Activated CD8-positive, alpha-beta memory T cell treated with anti-CD3 and anti-CD28 coated beads, Interleukin-2, amount 10 ng/mL, durations not matched to agents 7 days and 5 days (primary cell): Measurements from ENCODE around the gene PILRB. TPM values are rescaled to one million over a fixed set of nuclear protein-coding genes. Genes with fewer than 3 reads are reported as not detected.
"Not testable (repeated sequence)": the region's sequence is repeated elsewhere in the genome, so short reads cannot be mapped to it uniquely, and the experiment has no call there.

Experiments
- ATAC-seq: fragments of 150-1000 bp; cut with Tn5 transposase; one replicate; pipeline ENCODE4 v1.10.0; 2021; ENCODE audit warnings: moderate library complexity
- CTCF ChIA-PET: fragments of 350-600 bp; sonication (Branson Sonifier 250); formaldehyde crosslinking; loops from one replicate; lab custom pipeline; 2021; ENCODE audit warnings: antibody characterized with exemption; lab: Charles Lee
- DNase-seq: peaks from one replicate; pipeline ENCODE4 v3.0.0-alpha.2; 2020
- H3K27ac Mint-ChIP-seq: one replicate; pipeline ENCODE4 v1.8.0; 2021; ENCODE audit warnings: mild to moderate bottlenecking, mixed read lengths
- H3K27me3 Mint-ChIP-seq: one replicate; pipeline ENCODE4 v1.8.0; 2021; ENCODE audit warnings: mixed read lengths
- H3K36me3 Mint-ChIP-seq: one replicate; pipeline ENCODE4 v1.8.0; 2021; ENCODE audit warnings: mild to moderate bottlenecking, mixed read lengths
- H3K4me1 Mint-ChIP-seq: one replicate; pipeline ENCODE4 v1.8.0; 2021; ENCODE audit warnings: mixed read lengths
- H3K4me3 Mint-ChIP-seq: one replicate; pipeline ENCODE4 v1.8.0; 2021; ENCODE audit warnings: mild to moderate bottlenecking, moderate library complexity, mixed read lengths
- H3K9me3 Mint-ChIP-seq: one replicate; pipeline ENCODE4 v1.8.0; 2022; ENCODE audit warnings: low read depth, mixed read lengths
- total RNA-seq, 2 experiments: library from RNA; stranded (reverse); gene quantifications; one replicate each; pipeline ENCODE4 v1.2.3, GENCODE V29; 2021

The PILRB gene
- total RNA-seq, 2 experiments from 2014 or later: 46.0 to 67.8 TPM

DNA sequence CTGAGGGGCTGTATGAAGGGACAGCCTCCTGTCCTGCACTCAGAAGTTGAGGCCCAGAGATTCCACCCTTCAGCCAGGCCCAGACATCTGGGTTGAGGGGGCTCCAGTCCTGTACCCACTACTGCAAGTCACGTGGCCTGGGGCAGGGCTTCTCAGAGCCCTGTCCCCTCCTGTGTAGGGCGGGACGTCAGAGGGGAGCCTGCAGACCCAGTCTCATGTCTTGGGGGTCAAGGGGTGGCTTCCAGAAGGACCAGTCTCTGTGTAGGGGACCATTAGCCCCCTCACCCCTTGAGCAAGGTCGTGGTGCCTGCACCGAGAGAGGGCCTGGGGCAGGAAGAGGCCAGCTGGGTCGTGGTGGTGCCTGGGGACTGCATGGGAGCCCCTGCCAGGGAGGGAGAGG is 14.8 kb downstream of the PILRB start:
- no peak overlapping the region for H3K4me3 Mint-ChIP-seq
- no peaks in the 10 kb centered on the region for H3K9me3 Mint-ChIP-seq
- H3K36me3 Mint-ChIP-seq: peaks cover 2% of the 10 kb centered on the region
- no peak for ATAC-seq
- peak overlapping the region; percentile 88 for H3K27ac Mint-ChIP-seq
- no peak for DNase-seq
- peaks cover 43% of the 10 kb centered on the region for H3K4me1 Mint-ChIP-seq
- CTCF ChIA-PET: interaction anchor here (1.5 to 1.8 kb wide), 2 partner anchors 35 to 82 kb away, joined by 3 to 8 read pairs; no protein-coding TSS in a partner anchor
- H3K27me3 Mint-ChIP-seq: no peaks in the 10 kb centered on the region

DNA sequence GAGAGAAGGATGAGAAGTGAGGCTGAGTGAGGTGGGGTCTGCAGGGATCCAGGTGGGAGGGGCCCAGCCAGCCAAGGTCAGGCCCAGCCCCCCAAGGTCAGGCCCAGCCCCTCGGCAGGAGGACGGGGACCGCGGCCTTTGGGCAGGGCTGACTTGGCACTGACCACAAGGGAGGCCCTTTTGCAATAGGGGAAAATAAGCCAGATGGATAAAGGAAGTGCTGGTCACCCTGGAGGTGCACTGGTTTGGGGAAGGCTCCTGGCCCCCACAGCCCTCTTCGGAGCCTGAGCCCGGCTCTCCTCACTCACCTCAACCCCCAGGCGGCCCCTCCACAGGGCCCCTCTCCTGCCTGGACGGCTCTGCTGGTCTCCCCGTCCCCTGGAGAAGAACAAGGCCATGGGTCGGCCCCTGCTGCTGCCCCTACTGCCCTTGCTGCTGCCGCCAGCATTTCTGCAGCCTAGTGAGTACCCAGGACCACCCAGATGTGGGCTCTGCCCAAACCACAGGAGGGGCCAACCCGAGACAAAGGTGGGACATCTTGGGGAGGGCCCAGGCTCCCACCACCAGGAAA is 15.4 kb downstream of the PILRB start, which contains the start of gene PILRA:
TSS of gene PILRA (plus strand) at position 227 of the 571 bp plus-strand sequence. CDS start at position 397, 170 bp downstream.
- Mint-ChIP-seq H3K27ac (peak within 1 kb of the TSS; percentile 88), H3K36me3 (peaks cover 1% of the 10 kb centered on the region), H3K27me3 (no peaks in the 10 kb centered on the region), H3K4me1 (peaks cover 38% of the 10 kb centered on the region), H3K9me3 (no peaks in the 10 kb centered on the region), H3K4me3 (no peak within 1 kb of the TSS)
- ATAC-seq (no peak), DNase-seq (no peak)
- CTCF ChIA-PET: interaction anchor here (1.5 to 3.1 kb wide), 3 partner anchors 34 to 81 kb away, joined by 3 to 17 read pairs (median 7); no protein-coding TSS in a partner anchor

DNA sequence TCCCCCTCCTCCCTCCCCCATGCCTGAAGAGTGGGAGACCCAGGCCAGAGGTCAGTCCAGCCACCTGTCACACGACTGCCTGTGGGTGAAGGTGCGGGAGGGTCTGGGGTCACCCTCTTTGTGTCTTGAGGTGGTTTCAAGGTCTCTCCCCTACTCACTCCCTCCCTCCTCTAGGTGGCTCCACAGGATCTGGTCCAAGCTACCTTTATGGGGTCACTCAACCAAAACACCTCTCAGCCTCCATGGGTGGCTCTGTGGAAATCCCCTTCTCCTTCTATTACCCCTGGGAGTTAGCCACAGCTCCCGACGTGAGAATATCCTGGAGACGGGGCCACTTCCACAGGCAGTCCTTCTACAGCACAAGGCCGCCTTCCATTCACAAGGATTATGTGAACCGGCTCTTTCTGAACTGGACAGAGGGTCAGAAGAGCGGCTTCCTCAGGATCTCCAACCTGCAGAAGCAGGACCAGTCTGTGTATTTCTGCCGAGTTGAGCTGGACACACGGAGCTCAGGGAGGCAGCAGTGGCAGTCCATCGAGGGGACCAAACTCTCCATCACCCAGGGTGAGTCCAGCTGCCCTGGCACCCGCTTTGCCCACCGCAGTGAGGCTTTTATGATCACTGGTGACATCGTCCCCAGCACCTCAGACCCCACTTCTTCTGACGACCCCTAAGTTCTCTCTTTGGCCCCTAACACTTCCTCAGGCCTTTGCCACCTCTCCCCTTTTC is 16.1 kb downstream of the PILRB start:
- not testable (repeated sequence) for H3K36me3 Mint-ChIP-seq, H3K9me3 Mint-ChIP-seq, H3K4me3 Mint-ChIP-seq, H3K27me3 Mint-ChIP-seq, DNase-seq
- H3K27ac Mint-ChIP-seq: peak overlapping the region; percentile 80
- H3K4me1 Mint-ChIP-seq: peaks cover 32% of the 10 kb centered on the region
- CTCF ChIA-PET: interaction anchor here (0.7 to 3.1 kb wide), 12 partner anchors 8 to 240 kb away, joined by 3 to 17 read pairs (median 3); partner anchors contain the start of gene ZCWPW1
- peak; percentile 43 for ATAC-seq

DNA sequence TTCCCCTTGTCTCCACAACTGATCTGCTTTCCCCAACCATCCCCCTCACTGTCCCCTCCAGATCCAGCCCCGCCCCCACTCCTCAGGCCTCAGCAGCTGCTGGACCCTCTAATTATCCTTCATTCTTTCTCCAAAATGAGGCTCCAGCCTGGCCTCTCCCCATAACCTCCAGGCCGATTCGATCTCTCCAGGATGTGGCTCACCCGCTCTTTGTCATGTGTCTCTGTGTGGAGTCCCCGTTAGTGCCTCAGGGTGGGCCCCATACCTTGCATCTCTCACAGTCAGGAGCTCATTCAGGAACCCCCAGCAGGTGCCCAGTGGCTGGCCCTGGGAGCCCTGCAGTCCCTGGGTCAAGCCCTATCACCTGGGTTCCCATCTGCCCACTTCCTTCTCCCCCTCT is 16.7 kb downstream of the PILRB start:
- ATAC-seq: peak; percentile 80
- Mint-ChIP-seq H3K27ac (peak overlapping the region; percentile 80), H3K27me3 (no peaks in the 10 kb centered on the region), H3K36me3 (peaks cover 1% of the 10 kb centered on the region), H3K4me3 (no peak overlapping the region), H3K9me3 (no peaks in the 10 kb centered on the region), H3K4me1 (peaks cover 29% of the 10 kb centered on the region)
- DNase-seq: peak; percentile 75
- CTCF ChIA-PET: interaction anchor here (0.7 to 3.1 kb wide), 11 partner anchors 9 to 241 kb away, joined by 3 to 17 read pairs (median 3); partner anchors contain the start of gene ZCWPW1

DNA sequence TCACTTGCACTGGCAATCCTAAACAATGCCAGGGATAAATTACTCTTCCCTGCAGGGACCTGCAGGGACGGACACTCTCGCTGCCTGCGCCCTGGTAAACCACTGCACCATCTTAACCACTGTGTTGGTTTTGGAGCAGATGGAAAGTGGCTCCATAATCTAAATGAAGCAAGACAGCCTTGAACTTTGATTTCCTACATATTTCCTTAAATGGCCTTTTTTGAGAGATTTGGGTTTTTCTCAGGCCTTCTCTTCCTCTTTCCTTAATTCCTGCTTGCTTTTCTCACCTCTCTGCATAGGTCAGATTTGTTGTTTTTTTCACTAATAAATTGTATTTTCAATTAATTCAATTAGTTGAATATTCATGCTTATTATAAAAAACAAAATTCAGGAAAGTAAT is 18.1 kb downstream of the PILRB start:
- CTCF ChIA-PET: interaction anchor here (3.1 kb wide), 1 partner anchor 32 kb away, joined by 17 read pairs; no protein-coding TSS in a partner anchor
- Mint-ChIP-seq H3K9me3 (no peaks in the 10 kb centered on the region), H3K27ac (no peak overlapping the region), H3K27me3 (no peaks in the 10 kb centered on the region), H3K4me3 (no peak overlapping the region), H3K4me1 (peaks cover 29% of the 10 kb centered on the region), H3K36me3 (peaks cover 1% of the 10 kb centered on the region)
- DNase-seq (no peak), ATAC-seq (no peak)

DNA sequence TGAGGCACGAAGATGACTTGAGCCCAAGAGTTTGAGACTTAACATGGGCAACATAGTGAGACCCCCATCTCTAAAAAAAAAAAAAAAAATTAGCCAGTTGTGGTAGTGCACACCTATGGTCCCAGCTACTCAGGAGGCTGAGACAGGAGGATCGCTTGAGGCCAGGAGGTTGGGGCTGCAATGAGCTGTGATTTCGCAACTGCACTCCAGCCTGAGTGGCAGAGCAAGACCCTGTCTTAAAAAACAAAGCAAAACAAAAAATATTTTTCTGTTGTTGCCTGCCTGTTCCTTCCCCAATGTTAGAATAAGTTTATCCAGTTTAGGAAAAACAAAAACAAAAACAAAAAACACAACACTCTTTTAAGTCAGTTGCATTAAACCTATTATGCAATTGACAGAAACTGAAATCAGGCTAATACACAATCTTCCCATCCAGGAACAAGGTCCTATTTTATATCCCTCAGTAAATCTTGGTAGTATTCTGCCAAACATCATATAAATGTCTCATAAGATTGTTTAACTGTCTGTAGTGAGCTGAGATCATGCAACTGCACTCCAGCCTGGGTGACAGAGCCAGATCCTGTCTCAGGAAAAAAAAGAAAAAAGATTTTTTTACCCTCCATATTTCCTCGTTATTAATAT is 20.3 kb downstream of the PILRB start:
- Mint-ChIP-seq H3K27me3 (peaks cover 6% of the 10 kb centered on the region), H3K27ac (no peak overlapping the region), H3K9me3 (no peaks in the 10 kb centered on the region), H3K4me3 (no peak overlapping the region), H3K36me3 (peaks cover 1% of the 10 kb centered on the region), H3K4me1 (peaks cover 22% of the 10 kb centered on the region)
- CTCF ChIA-PET: no interaction called here
- ATAC-seq (no peak), DNase-seq (no peak)

DNA sequence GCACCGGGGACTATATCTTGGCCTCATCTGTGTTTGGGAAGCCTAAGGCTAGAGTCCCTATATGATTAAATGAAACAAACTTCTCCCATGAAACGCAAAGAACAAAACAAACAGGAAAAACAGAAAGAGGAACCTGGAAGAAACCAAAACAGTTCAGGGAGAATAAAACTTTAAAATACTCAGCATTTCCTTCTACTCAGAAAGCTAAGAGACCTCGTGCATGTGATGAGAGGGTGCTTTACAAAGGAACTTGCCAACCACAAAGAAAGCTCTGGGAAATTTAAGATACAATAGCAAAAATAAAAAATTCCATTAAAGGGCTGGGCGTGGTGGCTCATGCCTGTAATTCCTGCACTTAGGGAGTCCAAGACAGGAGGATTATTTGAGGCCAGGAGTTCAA is 22.3 kb downstream of the PILRB start:
- H3K27ac Mint-ChIP-seq: no peak overlapping the region
- CTCF ChIA-PET: interaction anchor here (1.2 to 1.4 kb wide), 2 partner anchors 28 to 247 kb away, joined by 4 read pairs; no protein-coding TSS in a partner anchor
- no peak for DNase-seq
- no peak for ATAC-seq
- H3K4me3 Mint-ChIP-seq: no peak overlapping the region
- peaks cover 13% of the 10 kb centered on the region for H3K4me1 Mint-ChIP-seq
- no peaks in the 10 kb centered on the region for H3K9me3 Mint-ChIP-seq
- H3K27me3 Mint-ChIP-seq: peaks cover 15% of the 10 kb centered on the region
- H3K36me3 Mint-ChIP-seq: peaks cover 1% of the 10 kb centered on the region

DNA sequence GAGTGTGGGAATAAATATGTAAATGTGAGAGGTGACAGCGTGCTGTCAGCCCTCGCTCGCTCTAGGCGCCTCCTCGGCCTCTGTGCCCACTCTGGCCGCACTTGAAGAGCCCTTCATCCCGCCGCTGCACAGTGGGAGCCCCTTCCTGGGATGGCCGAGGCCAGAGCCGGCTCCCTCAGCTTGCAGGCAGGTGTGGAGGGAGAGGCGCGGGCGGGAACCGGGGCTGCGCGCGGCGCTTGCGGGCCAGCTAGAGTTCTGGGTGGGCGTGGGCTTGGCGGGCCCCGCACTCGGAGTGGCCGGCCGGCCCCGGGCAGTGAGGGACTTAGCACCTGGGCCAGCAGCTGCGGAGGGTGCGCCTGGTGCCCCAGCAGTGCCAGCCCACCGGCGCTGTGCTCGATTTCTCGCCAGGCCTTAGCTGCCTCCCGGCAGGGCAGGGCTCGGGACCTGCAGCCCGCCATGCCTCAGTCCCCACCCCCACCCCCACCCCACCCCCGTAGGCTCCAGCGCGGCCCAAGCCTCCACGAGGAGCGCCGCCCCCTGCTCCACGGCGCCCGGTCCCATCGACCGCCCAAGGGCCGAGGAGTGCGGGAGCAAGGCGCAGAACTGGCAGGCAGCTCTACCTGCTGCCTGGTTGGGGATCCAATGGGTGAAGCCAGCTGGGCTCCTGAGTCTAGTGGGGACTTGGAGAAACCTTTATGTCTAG is 23.8 kb downstream of the PILRB start:
- peaks cover 15% of the 10 kb centered on the region for H3K27me3 Mint-ChIP-seq
- not testable (repeated sequence) for DNase-seq, ATAC-seq, H3K36me3 Mint-ChIP-seq, H3K9me3 Mint-ChIP-seq, H3K4me3 Mint-ChIP-seq, H3K27ac Mint-ChIP-seq
- CTCF ChIA-PET: interaction anchor here (0.9 to 3.9 kb wide), 3 partner anchors 8 to 26 kb away, joined by 3 to 24 read pairs (median 4); no protein-coding TSS in a partner anchor
- peaks cover 11% of the 10 kb centered on the region for H3K4me1 Mint-ChIP-seq

DNA sequence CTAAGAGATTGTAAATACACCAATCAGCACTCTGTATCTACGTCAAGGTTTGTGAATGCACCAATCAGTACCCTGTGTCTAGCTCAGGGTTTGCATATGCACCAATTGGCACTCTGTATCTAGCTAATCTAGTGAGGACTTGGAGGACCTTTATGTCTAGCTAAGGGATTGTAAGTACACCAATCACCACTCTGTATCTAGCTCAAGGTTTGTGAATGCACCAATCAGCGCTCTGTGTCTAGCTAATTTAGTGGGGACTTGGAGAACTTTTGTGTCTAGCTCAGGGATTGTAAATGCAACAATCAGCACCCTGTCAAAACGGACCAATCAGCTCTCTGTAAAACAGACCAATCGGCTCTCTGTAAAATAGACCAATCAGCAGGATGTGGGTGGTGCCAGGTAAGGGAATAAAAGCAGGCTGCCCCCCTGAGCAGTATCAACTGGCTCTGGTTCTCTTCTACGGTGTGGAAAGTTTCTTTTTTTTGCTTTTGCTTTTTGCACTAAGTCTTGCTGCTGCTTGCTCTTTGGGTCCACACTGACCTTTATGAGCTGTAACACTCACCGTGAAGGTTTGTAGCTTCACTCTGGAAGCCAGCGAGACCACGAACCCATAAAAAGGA is 24.4 kb downstream of the PILRB start:
- DNase-seq, H3K9me3 Mint-ChIP-seq, H3K36me3 Mint-ChIP-seq, H3K27ac Mint-ChIP-seq, H3K4me3 Mint-ChIP-seq: not testable (repeated sequence)
- ATAC-seq: peak; percentile 36
- CTCF ChIA-PET: interaction anchor here (0.6 to 3.9 kb wide), 5 partner anchors 8 to 157 kb away, joined by 3 to 24 read pairs (median 3); partner anchors contain the start of gene AGFG2
- Mint-ChIP-seq H3K4me1 (peaks cover 11% of the 10 kb centered on the region), H3K27me3 (peaks cover 15% of the 10 kb centered on the region)

DNA sequence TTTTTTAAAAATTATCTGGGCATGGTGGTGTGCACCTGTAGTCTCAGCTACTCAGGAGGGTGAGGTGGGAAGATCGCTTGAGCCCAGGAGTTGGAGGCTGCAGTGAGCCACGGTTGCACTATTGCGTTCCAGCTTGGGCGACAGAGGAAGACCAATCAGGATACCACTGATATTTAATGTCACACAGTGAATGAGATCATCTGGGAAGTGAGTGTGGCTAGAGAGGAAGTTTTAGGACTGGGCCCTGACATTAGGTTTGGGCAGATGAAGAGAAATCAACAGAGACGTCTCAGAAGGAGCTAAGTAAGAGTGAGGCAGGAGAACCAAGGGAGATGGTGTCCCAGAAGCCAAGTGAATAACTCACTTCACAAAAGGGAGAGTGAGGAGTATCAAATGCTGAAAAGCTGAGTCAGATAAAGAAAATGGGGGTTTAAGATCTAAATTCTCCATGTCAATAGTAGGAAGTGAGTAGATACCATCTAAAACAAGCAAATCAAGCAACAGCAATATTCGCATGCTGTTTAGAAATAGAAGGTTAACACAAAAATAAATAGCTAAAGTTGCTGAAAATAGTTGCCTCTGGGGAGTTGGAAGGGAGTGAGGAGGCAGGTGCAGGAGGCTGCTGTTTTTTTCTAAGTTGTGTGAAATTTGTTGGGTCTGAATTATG is 26.8 kb downstream of the PILRB start:
- Mint-ChIP-seq H3K36me3 (no peaks in the 10 kb centered on the region), H3K27ac (no peak overlapping the region), H3K9me3 (no peaks in the 10 kb centered on the region), H3K27me3 (peaks cover 26% of the 10 kb centered on the region), H3K4me1 (peaks cover 11% of the 10 kb centered on the region), H3K4me3 (no peak overlapping the region)
- no peak for ATAC-seq
- CTCF ChIA-PET: interaction anchor here (3.9 kb wide), 1 partner anchor 22 kb away, joined by 24 read pairs; no protein-coding TSS in a partner anchor
- no peak for DNase-seq

DNA sequence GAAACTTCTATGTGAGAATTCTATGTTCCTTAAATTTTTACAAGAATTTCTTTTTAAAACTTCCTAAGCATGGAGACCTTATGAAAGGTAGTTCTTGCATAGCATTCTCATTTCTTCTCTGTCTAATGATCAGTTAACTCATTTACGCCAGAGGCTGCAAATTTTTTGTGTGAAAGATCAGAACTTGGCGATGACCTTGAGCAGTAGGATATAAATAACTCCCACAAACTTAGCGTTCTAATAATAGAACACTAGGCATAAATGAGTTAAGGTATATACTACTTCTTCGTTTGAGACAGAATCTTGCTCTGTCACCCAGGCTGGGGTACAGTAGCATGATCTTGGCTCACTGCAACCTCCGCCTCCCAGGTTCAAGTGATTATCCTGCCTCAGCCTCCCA is 29.0 kb downstream of the PILRB start:
- Mint-ChIP-seq H3K27ac (no peak overlapping the region), H3K9me3 (no peaks in the 10 kb centered on the region), H3K36me3 (no peaks in the 10 kb centered on the region), H3K4me1 (peaks cover 11% of the 10 kb centered on the region), H3K27me3 (peaks cover 38% of the 10 kb centered on the region), H3K4me3 (no peak overlapping the region)
- DNase-seq (no peak), ATAC-seq (no peak)
- CTCF ChIA-PET: interaction anchor here (1.2 to 3.3 kb wide), 2 partner anchors 16 to 20 kb away, joined by 3 to 9 read pairs; no protein-coding TSS in a partner anchor

DNA sequence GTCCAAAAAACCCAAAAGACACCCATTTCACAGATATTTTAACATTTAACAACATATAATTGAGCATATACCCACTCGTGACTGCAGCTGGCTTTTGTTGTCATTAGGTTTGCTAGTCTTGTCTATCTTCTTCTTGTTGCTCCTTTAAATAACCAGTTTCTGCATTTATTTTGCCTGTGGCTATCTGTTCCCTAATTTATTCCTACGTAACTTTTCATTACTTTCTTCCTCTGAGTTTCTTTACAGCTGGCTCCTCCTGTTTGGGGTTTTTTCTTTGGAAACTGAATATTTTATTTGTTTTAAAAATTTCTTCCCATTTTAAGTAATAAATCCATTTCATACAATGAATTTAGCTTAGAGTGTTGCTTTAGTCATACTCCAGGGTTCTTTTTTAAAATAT is 29.8 kb downstream of the PILRB start:
- Mint-ChIP-seq H3K9me3 (no peaks in the 10 kb centered on the region), H3K27me3 (peaks cover 44% of the 10 kb centered on the region), H3K4me1 (peaks cover 5% of the 10 kb centered on the region), H3K36me3 (no peaks in the 10 kb centered on the region), H3K27ac (no peak overlapping the region), H3K4me3 (no peak overlapping the region)
- ATAC-seq (no peak), DNase-seq (no peak)
- CTCF ChIA-PET: interaction anchor here (0.5 to 3.3 kb wide), 4 partner anchors 13 to 45 kb away, joined by 3 to 9 read pairs (median 3); no protein-coding TSS in a partner anchor
